ENCODE measurements around the gene DCDC2. TPM values are rescaled to one million over a fixed set of nuclear protein-coding genes. Genes with fewer than 3 reads are reported as not detected.
"Not testable (repeated sequence)": the region's sequence is repeated elsewhere in the genome, so short reads cannot be mapped to it uniquely, and the experiment has no call there.

Gene DCDC2
- total RNA-seq, 1 donor from 2014 or later = not detected

DNA sequence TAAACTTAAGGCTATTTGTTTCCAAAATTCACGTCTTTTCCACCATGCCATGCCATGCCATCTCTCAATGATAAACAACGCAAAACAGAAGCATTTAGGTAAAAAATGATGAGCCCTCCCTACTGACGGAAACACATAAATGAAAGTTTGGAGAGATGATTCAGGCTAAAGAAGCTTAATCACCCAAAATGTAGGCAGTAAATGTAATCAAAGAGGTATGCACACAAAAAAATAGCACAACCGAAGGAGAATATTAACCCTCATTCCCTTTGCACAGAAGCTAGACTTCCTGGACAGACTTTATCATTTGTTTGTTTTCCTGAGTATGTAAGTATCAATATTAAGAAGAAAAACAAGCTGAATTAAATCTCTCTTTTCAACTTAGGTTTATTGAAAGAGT is 28.8 kb downstream of the DCDC2 start:
- intact Hi-C loops (cut with micrococcal nuclease) = no loop called here

GRCh38 chr6:24327756-24328155 is 30.1 kb downstream of the DCDC2 start:
- intact Hi-C loops (cut with micrococcal nuclease) = no loop called here

- intact Hi-C loops (cut with micrococcal nuclease) = no loop called here
Observed at GRCh38 chr6:24325978-24326377, 31.9 kb downstream of the DCDC2 start.

DNA sequence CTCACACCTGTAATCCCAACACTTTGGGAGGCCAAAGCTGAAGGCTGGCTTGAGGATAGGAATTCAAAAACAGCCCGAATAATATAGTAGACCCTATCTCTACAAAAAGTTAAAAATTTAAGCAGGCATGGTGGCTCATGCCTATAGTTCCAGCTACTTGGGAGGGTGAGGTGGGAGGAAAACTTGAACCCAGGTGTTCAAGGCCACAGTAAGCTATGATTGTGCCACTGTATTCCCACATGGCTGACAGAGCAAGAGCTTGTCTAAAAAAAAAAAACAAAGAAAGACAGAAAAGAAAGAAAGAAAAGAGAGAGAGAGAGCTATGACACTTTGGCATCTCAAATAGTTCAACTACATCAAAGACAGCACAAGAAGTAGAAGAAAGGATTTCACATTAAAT is 33.2 kb downstream of the DCDC2 start:
- intact Hi-C loops (cut with micrococcal nuclease) = no loop called here

DNA sequence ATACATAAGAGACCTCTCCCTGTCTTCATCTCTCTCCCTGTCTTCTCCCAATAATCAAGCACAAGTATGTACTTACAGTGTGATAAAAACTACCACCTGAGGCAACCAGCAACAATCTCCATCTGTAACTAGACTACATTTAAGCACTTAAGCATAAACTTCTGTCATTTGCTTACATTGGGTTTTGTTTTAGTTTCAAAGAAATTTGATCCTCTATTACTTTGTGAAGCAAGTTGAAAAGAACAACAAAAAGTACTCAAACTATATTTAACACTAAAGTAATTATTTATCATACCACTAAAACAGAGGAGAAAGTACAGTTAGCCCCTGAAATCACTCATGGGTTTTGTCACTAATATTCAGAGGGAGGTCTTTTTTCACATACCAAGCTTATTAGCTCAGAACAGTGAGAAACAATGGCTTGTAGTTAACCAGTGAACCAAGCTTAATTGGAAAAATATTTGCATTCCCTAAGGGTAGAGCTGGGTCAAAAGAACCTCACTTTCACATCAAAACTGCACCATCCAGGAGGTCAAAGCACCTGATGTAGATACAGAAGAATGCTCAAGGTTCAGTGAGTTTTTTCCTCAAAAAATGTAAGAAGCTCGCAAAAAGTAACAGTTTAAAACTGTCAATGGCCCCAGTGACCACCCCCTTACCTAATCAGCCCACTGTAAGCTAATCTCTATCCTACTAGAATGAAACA is 34.1 kb downstream of the DCDC2 start:
- intact Hi-C loops (cut with micrococcal nuclease) = no loop called here

DNA sequence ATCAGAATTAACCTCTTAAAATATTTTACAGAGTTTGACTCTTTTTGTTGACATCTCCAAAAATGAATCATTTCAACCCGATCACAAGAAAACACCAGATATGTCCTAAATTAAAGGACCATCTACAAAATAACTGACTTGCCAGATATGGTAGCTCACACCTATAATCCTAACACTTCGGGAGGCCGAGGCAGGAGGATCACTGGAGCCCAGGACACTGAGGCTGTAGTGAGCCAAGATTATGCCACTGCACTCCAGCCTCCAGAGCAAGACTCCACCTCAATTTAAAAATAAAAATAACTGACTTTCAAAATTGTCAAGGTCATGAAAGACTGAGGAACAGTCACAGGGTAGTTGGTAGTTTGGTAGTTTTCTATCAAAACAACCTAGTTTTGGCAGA is 34.9 kb downstream of the DCDC2 start:
- intact Hi-C loops (cut with micrococcal nuclease) = no loop called here

GRCh38 chr6:24322446-24322845 is 35.4 kb downstream of the DCDC2 start:
- intact Hi-C loops (cut with micrococcal nuclease) = not testable (repeated sequence)

- intact Hi-C loops (cut with micrococcal nuclease) = no loop called here
Observed at GRCh38 chr6:24321538-24322162, 36.2 kb downstream of the DCDC2 start.

- intact Hi-C loops (cut with micrococcal nuclease) = no loop called here
Observed at GRCh38 chr6:24313251-24314141, 44.4 kb downstream of the DCDC2 start.

- intact Hi-C loops (cut with micrococcal nuclease) = not testable (repeated sequence)
Observed at GRCh38 chr6:24311775-24312174, 46.1 kb downstream of the DCDC2 start.

GRCh38 chr6:24307881-24308280 is 50.0 kb downstream of the DCDC2 start:
- intact Hi-C loops (cut with micrococcal nuclease) = no loop called here

DNA sequence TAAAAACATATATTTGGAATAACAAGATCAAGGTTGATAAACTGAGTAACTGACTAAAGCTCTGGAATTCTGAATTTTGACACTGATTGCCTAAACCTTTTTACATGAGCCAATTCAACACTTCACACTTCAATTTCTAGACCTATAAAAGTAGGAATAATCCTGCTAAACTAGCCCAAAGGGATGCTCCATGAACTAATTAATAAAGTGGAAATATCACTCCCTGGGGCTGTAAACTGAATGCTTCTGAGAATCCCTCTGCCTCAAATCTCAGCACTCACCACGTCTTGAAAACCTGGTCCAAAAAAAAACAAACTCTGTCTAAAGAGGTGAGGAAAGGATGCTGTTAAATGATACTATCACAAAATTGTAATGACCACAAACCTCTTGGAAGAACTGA is 50.9 kb downstream of the DCDC2 start:
- intact Hi-C loops (cut with micrococcal nuclease) = no loop called here

DNA sequence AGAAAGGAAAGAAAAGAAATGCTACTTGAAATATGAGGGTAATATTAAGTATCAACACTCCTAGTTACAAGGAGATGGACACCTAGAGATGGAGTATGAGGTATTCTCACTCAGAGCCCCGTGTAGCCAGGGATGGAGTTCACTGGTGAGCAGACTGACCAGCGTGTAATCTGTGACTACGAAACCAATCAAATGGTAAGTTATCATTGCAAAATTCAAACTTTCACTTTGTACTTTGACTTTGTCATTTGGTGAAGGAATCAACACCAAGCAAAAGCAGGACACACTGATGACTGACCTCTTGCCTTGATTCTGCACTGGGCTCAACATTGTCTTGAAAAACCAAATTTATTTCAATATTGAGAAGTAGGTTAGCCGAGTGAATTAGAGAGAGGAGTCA is 51.8 kb downstream of the DCDC2 start:
- intact Hi-C loops (cut with micrococcal nuclease) = no loop called here

DNA sequence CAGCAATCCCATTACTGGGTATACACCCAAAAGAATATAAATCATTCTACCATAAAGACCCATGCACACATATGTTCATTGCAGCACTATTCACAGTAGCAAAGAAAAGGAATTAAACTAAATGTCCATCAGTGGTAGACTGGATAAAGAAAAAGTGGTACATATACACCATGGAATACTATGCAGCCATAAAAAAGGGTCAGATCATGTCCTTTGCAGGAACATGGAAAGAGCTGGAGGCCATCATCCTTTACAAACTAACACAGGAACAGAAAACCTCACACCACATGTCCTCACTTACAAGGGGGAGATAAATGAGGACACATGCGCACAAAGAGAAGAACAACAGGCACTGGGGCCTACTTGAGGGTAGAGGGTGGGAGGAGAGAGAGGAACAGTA is 60.9 kb downstream of the DCDC2 start:
- intact Hi-C loops (cut with micrococcal nuclease) = no loop called here

GRCh38 chr6:24293852-24294251 is 64.0 kb downstream of the DCDC2 start:
- intact Hi-C loops (cut with micrococcal nuclease) = not testable (repeated sequence)

- intact Hi-C loops (cut with micrococcal nuclease) = no loop called here
Observed at GRCh38 chr6:24287239-24287638, 70.6 kb downstream of the DCDC2 start.

- intact Hi-C loops (cut with micrococcal nuclease) = loop anchor here (5.0 kb wide), 2 partner anchors 73 to 413 kb away; partner anchors contain the start of gene DCDC2
Observed at GRCh38 chr6:24284006-24284405, 73.9 kb downstream of the DCDC2 start.

DNA sequence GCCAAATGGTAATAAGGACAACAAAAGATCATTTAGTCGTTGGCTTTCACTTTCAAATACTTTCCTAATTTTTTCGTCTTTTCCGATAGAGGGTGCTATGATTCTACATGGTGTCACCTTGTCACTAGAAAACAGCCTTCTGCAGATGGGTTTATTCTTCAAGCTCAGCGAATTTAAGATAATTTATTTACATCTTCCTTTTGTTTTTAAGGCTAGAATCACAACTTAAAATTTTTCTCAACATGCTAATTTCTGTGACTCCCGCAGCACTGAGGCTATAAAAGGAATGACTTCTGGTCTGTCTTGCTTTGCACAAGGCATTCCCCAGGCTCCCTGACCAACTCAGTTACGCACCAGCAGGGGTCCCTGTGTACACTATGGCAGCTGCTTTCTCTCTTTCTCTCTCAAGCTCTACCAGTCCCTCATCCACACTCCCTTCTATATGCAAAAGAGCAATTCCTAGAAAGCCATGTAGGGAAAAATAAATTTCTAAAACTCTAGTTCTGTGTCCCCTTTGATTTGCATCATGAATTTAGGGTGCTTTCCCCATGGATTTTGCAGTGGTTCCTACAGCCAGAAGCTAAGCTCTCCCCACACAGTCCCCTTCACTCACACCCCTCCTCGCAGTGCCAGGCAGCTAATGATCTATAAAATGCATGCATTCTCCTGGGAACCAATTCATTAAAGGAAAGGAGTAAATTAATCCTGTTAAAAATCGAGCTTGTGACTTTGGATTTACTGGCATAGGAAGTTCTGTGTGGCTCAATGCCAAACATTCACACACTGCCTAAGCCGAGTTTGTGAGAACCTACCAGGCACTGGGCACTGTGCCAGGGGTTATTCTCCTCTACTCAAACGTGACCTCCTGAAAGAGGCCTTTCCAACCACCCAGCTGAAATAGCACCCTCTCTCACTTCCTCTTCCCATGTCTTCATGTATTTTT is 74.5 kb downstream of the DCDC2 start:
- intact Hi-C loops (cut with micrococcal nuclease) = loop anchor here (1.0 to 5.0 kb wide), 3 partner anchors 74 to 414 kb away; partner anchors contain the start of gene DCDC2

- intact Hi-C loops (cut with micrococcal nuclease) = no loop called here
Observed at GRCh38 chr6:24274441-24275083, 83.3 kb downstream of the DCDC2 start.

- intact Hi-C loops (cut with micrococcal nuclease) = no loop called here
Observed at GRCh38 chr6:24273096-24273870, 84.6 kb downstream of the DCDC2 start.
